SJSA1 (cell line): ENCODE measurements around the gene LMO3. TPM values are rescaled to one million over a fixed set of nuclear protein-coding genes. Genes with fewer than 3 reads are reported as not detected.

ENCODE experiments used
- DNase-seq, 2 experiments: peaks; one replicate each; pipeline ENCODE4 v3.0.0-alpha.2; 2015 to 2020; ENCODE audit warnings: low spot score in 2 of 2, low read depth in 1 of 2
- H3K27ac ChIP-seq: fragments of 250-450 bp; sonication (Bioruptor Pico); 2 replicates; pipeline ENCODE4 v1.5.1; 2020; ENCODE audit warnings: mild to moderate bottlenecking, moderate library complexity
- H3K27me3 ChIP-seq: fragments of 250-450 bp; sonication (Bioruptor Pico); replicated peaks from 2 replicates; pipeline ENCODE4 v1.5.1; 2020; ENCODE audit warnings: mild to moderate bottlenecking, moderate library complexity
- H3K36me3 ChIP-seq: fragments of 250-450 bp; sonication (Bioruptor Pico); 2 replicates; pipeline ENCODE4 v1.5.1; 2020; ENCODE audit warnings: mild to moderate bottlenecking
- H3K4me1 ChIP-seq: fragments of 250-450 bp; sonication (Bioruptor Pico); replicated peaks from 2 replicates; pipeline ENCODE4 v1.6.1; 2021; ENCODE audit warnings: mild to moderate bottlenecking
- H3K4me3 ChIP-seq: fragments of 250-450 bp; sonication (Bioruptor Pico); 2 replicates; pipeline ENCODE4 v1.5.1; 2020; ENCODE audit warnings: mild to moderate bottlenecking
- H3K9me3 ChIP-seq: fragments of 250-450 bp; sonication (Bioruptor Pico); replicated peaks from 2 replicates; pipeline ENCODE4 v1.5.1; 2020; ENCODE audit warnings: mild to moderate bottlenecking
- total RNA-seq: library from RNA; depleted of rRNA; stranded (reverse); fragments of >200 nt; shearing (Covaris generic); gene quantifications from 2 replicates; pipeline ENCODE4 v1.2.3, GENCODE V29; 2014

Gene LMO3
- total RNA-seq, 1 experiment from 2014 or later: not detected

- no peak overlapping the region for H3K4me3 ChIP-seq
- H3K27ac ChIP-seq: no peak overlapping the region
- H3K4me1 ChIP-seq: no peaks in the 10 kb centered on the region
- no peaks in the 10 kb centered on the region for H3K27me3 ChIP-seq
- H3K9me3 ChIP-seq: no peaks in the 10 kb centered on the region; the same call in 1 of the 2 replicates
- DNase-seq: no peak
- H3K36me3 ChIP-seq: no peaks in the 10 kb centered on the region
Observed at GRCh38 chr12:16587110-16587453, 18.9 kb downstream of the LMO3 start.

- H3K4me3 ChIP-seq: no peak overlapping the region
- DNase-seq: no peak
- H3K36me3 ChIP-seq: no peaks in the 10 kb centered on the region
- no peak overlapping the region for H3K27ac ChIP-seq
- H3K4me1 ChIP-seq: no peaks in the 10 kb centered on the region
- H3K9me3 ChIP-seq: no peaks in the 10 kb centered on the region; the same call in 1 of the 2 replicates
- no peaks in the 10 kb centered on the region for H3K27me3 ChIP-seq
Observed at GRCh38 chr12:16586350-16587109, 19.4 kb downstream of the LMO3 start.

- no peak for DNase-seq
- H3K27ac ChIP-seq: no peak overlapping the region
Observed at GRCh38 chr12:16585781-16586180, 20.2 kb downstream of the LMO3 start.

GRCh38 chr12:16583969-16584745 is 21.8 kb downstream of the LMO3 start:
- Histone ChIP-seq H3K4me3 (no peak overlapping the region), H3K27ac (no peak overlapping the region), H3K36me3 (no peaks in the 10 kb centered on the region), H3K4me1 (no peaks in the 10 kb centered on the region), H3K27me3 (no peaks in the 10 kb centered on the region), H3K9me3 (no peaks in the 10 kb centered on the region)
- no peak for DNase-seq

More at GRCh38 chr12:16585781-16586180, 20.2 kb downstream of the LMO3 start:
- no peaks in the 10 kb centered on the region for H3K9me3 ChIP-seq
- no peak overlapping the region for H3K4me3 ChIP-seq
- no peaks in the 10 kb centered on the region for H3K27me3 ChIP-seq
- H3K4me1 ChIP-seq: no peaks in the 10 kb centered on the region
- no peaks in the 10 kb centered on the region for H3K36me3 ChIP-seq

- DNase-seq: no peak
- no peak overlapping the region for H3K27ac ChIP-seq
- no peaks in the 10 kb centered on the region for H3K27me3 ChIP-seq
Observed at GRCh38 chr12:16581416-16581815, 24.5 kb downstream of the LMO3 start.

GRCh38 chr12:16579041-16579440 is 26.9 kb downstream of the LMO3 start:
- H3K4me1 ChIP-seq: no peaks in the 10 kb centered on the region
- no peaks in the 10 kb centered on the region for H3K9me3 ChIP-seq
- H3K4me3 ChIP-seq: no peak overlapping the region
- H3K27ac ChIP-seq: no peak overlapping the region
- H3K36me3 ChIP-seq: no peaks in the 10 kb centered on the region
- no peak for DNase-seq
- H3K27me3 ChIP-seq: no peaks in the 10 kb centered on the region

More at GRCh38 chr12:16581416-16581815, 24.5 kb downstream of the LMO3 start:
- H3K9me3 ChIP-seq: no peaks in the 10 kb centered on the region
- H3K4me1 ChIP-seq: no peaks in the 10 kb centered on the region
- no peaks in the 10 kb centered on the region for H3K36me3 ChIP-seq
- H3K4me3 ChIP-seq: no peak overlapping the region

- H3K27me3 ChIP-seq: no peaks in the 10 kb centered on the region
- no peak for DNase-seq
- no peak overlapping the region for H3K27ac ChIP-seq
- no peaks in the 10 kb centered on the region for H3K9me3 ChIP-seq
- no peaks in the 10 kb centered on the region for H3K4me1 ChIP-seq
- H3K36me3 ChIP-seq: no peaks in the 10 kb centered on the region
- H3K4me3 ChIP-seq: no peak overlapping the region
Observed at GRCh38 chr12:16573398-16574077, 32.4 kb downstream of the LMO3 start.

- Histone ChIP-seq H3K9me3 (no peaks in the 10 kb centered on the region), H3K27ac (no peak overlapping the region), H3K36me3 (no peaks in the 10 kb centered on the region), H3K4me1 (no peaks in the 10 kb centered on the region), H3K27me3 (no peaks in the 10 kb centered on the region), H3K4me3 (no peak overlapping the region)
- DNase-seq: no peak
Observed at GRCh38 chr12:16568873-16569272, 37.1 kb downstream of the LMO3 start.

GRCh38 chr12:16564675-16565074 is 41.3 kb downstream of the LMO3 start:
- Histone ChIP-seq H3K36me3 (no peaks in the 10 kb centered on the region), H3K27me3 (0 out of 2 replicates have a peak, but pooled peaks cover 2% of the 10 kb centered on the region), H3K4me1 (no peaks in the 10 kb centered on the region), H3K4me3 (no peak overlapping the region), H3K9me3 (no peaks in the 10 kb centered on the region), H3K27ac (no peak overlapping the region)
- no peak for DNase-seq

- Histone ChIP-seq H3K4me1 (no peaks in the 10 kb centered on the region), H3K4me3 (no peak overlapping the region), H3K27me3 (0 out of 2 replicates have a peak, but pooled peaks cover 2% of the 10 kb centered on the region), H3K9me3 (no peaks in the 10 kb centered on the region), H3K36me3 (no peaks in the 10 kb centered on the region), H3K27ac (no peak overlapping the region)
- DNase-seq: no peak
Observed at GRCh38 chr12:16563504-16563903, 42.5 kb downstream of the LMO3 start.

GRCh38 chr12:16562921-16563320 is 43.0 kb downstream of the LMO3 start:
- no peaks in the 10 kb centered on the region for H3K4me1 ChIP-seq
- H3K27ac ChIP-seq: no peak overlapping the region
- H3K9me3 ChIP-seq: no peaks in the 10 kb centered on the region
- H3K27me3 ChIP-seq: 0 out of 2 replicates have a peak, but pooled peaks cover 2% of the 10 kb centered on the region
- H3K4me3 ChIP-seq: no peak overlapping the region
- DNase-seq: no peak
- no peaks in the 10 kb centered on the region for H3K36me3 ChIP-seq

GRCh38 chr12:16562435-16562834 is 43.5 kb downstream of the LMO3 start:
- Histone ChIP-seq H3K4me3 (no peak overlapping the region), H3K27me3 (0 out of 2 replicates have a peak, but pooled peaks cover 2% of the 10 kb centered on the region), H3K9me3 (no peaks in the 10 kb centered on the region), H3K36me3 (no peaks in the 10 kb centered on the region), H3K27ac (no peak overlapping the region), H3K4me1 (no peaks in the 10 kb centered on the region)
- DNase-seq: no peak

GRCh38 chr12:16560273-16560672 is 45.7 kb downstream of the LMO3 start:
- H3K36me3 ChIP-seq: no peaks in the 10 kb centered on the region
- DNase-seq: no peak
- 0 out of 2 replicates have a peak, but pooled peaks cover 2% of the 10 kb centered on the region for H3K27me3 ChIP-seq
- no peak overlapping the region for H3K27ac ChIP-seq
- H3K4me3 ChIP-seq: no peak overlapping the region
- H3K4me1 ChIP-seq: no peaks in the 10 kb centered on the region
- H3K9me3 ChIP-seq: no peaks in the 10 kb centered on the region

- no peaks in the 10 kb centered on the region for H3K27me3 ChIP-seq
- H3K4me1 ChIP-seq: no peaks in the 10 kb centered on the region
- DNase-seq: no peak
- H3K4me3 ChIP-seq: no peak overlapping the region
- H3K9me3 ChIP-seq: no peaks in the 10 kb centered on the region
- no peak overlapping the region for H3K27ac ChIP-seq
- H3K36me3 ChIP-seq: no peaks in the 10 kb centered on the region
Observed at GRCh38 chr12:16555630-16556029, 50.3 kb downstream of the LMO3 start.
